B cell (primary cell): ENCODE data around the gene DEFB129.

Experiments used
- EZH2 ChIP-seq: IDR thresholded peaks from 2 replicates; pipeline ENCODE4 v1.6.1; 2012; ENCODE audit warnings: borderline replicate concordance, low read depth, mild to moderate bottlenecking, moderate library complexity, low read length; ENCODE audit not compliant: insufficient read depth, poor library complexity, severe bottlenecking
- TF ChIP-seq, protein P1 (sequence below): fragments of 200-600 bp; IDR thresholded peaks from one replicate; pipeline ENCODE4 v1.8.0; 2022; ENCODE audit warnings: antibody characterized with exemption, mild to moderate bottlenecking

DNA sequence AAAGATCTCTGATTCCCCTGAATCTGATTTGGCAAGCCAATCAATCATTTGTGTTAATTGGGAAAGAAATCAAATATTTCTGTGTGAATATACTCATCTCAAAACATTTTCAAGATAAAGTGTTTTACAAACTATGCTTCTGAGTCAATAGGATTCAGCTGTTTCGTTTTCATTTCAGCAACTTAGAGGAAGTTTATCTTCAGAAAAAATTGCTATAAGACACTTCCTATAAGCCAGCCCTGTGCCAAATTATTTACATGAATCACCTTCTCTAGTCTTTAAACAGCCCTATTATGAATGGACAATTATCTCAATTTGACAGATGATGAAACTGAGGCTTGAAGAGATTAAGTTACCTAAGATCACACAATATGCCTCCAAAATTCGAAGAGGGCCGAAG, 10.9 kb downstream of the DEFB129 start:
- TF ChIP-seq, protein P1, sequence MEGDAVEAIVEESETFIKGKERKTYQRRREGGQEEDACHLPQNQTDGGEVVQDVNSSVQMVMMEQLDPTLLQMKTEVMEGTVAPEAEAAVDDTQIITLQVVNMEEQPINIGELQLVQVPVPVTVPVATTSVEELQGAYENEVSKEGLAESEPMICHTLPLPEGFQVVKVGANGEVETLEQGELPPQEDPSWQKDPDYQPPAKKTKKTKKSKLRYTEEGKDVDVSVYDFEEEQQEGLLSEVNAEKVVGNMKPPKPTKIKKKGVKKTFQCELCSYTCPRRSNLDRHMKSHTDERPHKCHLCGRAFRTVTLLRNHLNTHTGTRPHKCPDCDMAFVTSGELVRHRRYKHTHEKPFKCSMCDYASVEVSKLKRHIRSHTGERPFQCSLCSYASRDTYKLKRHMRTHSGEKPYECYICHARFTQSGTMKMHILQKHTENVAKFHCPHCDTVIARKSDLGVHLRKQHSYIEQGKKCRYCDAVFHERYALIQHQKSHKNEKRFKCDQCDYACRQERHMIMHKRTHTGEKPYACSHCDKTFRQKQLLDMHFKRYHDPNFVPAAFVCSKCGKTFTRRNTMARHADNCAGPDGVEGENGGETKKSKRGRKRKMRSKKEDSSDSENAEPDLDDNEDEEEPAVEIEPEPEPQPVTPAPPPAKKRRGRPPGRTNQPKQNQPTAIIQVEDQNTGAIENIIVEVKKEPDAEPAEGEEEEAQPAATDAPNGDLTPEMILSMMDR: no peak
- TF ChIP-seq EZH2: no peak
